ENCODE data around the gene SORL1-AS1.

SORL1-AS1 gene

DNA sequence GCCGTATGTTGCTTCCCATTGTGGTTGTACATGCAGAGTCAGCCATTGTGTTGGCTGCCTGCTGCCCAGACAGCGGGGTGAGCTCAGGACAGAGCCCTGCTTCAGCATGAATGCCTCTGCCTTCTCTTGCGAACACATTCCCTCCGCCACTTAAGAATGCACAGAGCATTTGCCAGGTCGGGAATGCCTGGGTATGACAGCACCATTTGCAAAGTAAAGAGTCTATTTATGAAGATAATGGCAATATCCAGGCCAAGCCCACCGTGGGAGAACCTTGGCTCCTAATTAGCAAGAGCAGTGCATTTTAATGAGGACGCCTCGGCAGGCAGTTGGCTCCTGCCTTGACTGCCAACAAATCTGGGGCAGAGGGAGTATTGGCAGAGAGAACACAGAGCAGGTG, 63.1 kb downstream of the SORL1-AS1 start:
- DNase-seq: no peak

Measured in inflammatory macrophage (primary cell).